Left renal pelvis (tissue), 4 donors: ENCODE measurements around the gene C8G. TPM values are rescaled to one million over a fixed set of nuclear protein-coding genes. Genes with fewer than 3 reads are reported as not detected.

Experiments
- DNase-seq, 4 donors: peaks; one replicate each; pipeline ENCODE4 v3.0.0-alpha.2; 2013; ENCODE audit warnings: low read depth in 4 of 4, low spot score in 3 of 4
- polyA plus RNA-seq, 4 donors: library from polyadenylated mRNA; unstranded; fragments of 120-200 nt; gene quantifications; one replicate each; pipeline ENCODE4 v1.2.1, GENCODE V29; 2013; ENCODE audit not compliant: insufficient read length in 4 of 4

C8G gene
- polyA plus RNA-seq, 4 donors = 0.26 to 1.1 (median 0.52) TPM

DNA sequence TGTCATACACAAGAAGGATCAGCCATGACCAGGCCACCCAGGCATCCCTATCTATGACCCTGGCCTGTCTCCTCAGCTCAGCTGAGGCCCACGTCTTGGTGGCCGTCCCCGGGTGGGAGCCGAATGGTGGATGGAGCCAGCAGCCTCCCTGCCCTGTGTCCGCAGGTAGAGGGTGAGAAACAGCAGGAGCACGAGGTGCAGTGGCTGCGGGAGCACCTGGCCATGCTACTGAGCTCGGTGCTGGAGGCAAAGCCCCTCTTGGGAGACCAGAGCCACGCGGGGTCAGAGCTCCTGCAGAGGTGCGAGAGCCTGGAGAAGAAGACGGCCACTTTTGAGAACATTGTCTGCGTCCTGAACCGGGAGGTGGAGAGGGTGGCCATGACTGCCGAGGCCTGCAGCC is 25.0 kb upstream of the C8G start:
- DNase-seq = no peak

DNA sequence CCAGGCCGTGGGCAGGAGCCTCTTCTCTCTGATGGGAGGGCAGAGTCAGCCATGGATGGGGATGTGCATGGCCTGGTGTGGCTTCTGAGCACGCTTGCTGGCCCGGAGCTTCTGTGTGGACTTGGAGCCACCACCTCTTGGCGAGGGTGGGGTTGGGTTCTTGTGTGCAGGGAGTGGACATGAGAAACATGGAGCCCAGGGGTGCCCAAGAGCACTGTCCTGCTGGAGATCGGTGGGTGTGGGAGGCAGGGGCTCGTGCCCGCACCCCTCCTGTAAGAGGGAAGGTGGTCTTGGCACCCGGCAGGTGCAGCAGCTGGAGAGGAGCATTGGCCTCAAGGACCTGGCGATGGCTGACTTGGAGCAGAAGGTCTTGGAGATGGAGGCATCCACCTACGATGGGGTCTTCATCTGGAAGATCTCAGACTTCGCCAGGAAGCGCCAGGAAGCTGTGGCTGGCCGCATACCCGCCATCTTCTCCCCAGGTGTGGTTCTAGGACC is 24.3 kb upstream of the C8G start:
- DNase-seq = no peak

DNA sequence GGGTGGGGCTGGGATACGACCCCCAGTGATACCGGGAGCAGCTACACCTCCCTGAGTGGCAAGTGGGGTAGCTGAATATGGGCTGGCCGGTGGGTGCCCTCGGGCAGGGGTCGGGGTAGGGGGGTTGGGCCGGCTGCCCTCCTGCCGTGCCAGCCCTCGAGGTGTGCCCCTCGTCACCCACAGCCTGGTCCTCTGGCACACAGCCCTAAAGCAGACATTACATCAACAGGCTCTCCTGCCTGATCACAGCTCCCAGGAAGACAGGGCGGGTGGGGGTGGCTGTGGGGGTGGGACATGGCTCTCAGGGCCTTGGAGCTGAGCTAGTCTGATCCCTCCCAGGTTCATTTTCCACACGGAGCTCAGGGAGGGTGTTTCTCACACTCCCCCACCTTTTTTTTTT is 23.7 kb upstream of the C8G start:
- no peak for DNase-seq

DNA sequence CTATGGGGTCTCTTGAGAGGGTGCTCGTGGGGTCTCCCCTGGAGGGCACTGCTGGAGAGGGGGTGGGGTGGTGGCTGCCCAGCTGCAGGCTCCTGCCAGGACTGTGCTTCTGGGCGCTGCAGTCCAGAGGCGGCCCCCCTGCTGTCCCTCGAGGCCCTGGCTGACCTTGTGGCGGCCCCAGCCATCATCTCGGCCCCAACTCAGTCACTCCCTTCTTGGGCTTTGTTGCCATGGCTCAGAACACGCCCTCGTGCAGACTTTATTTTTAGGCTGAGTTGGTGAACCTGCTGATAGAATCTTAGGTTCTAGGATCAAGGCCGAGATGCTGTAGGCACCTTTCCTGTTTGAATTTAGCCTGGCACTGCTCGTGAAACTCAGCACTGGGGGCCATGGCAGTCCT is 23.3 kb upstream of the C8G start:
- DNase-seq = no peak

DNA sequence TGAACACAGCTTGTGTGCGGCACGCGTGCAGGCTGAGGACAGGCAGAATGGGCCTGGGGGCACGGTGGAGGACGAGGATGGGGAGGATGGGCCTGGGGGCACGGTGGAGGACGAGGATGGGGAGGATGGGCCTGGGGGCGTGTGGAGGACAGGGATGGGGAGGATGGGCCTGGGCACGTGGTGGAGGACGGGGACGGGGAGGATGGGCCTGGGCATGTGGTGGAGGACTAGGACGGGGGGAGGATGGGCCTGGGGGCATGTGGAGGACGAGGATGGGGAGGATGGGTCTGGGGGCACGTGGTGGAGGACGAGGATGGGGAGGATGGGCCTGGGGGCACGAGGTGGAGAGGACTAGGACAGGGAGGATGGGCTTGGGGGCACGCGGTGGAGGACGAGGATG is 22.5 kb upstream of the C8G start:
- no peak for DNase-seq

DNA sequence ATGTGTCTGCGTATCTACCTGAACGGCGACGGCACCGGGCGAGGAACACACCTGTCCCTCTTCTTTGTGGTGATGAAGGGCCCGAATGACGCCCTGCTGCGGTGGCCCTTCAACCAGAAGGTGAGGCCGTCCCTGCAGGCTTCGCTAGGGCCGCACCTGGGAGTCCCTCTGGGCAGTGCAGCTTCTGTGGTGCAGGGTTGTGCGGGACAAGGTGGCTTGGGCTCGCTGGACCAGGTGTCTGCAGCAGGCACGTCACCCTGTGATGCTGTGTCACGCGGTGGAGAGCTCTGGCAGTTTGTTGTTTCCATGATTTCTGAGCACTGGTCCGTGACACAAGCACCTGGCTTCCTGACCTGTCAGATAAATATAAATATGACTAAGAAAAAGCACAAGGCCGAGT is 21.2 kb upstream of the C8G start:
- DNase-seq = no peak

DNA sequence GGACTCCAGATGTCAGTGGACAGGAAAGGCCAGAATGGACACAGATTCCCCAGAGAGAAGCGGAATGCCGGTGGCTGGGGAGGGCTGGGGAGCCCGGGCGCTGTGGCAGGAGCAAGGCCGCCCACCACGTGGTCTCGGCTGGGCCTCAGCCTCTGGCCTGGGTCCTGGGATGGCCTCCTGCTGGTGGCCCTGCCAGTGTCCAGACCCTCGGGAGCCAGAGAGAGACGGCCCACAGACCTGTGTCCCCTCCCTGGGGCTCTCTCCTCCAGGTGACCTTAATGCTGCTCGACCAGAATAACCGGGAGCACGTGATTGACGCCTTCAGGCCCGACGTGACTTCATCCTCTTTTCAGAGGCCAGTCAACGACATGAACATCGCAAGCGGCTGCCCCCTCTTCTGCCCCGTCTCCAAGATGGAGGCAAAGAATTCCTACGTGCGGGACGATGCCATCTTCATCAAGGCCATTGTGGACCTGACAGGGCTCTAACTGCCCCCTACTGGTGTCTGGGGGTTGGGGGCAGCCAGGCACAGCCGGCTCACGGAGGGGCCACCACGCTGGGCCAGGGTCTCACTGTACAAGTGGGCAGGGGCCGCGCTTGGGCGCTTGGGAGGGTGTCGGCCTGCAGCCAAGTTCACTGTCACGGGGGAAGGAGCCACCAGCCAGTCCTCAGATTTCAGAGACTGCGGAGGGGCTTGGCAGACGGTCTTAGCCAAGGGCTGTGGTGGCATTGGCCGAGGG is 19.5 kb upstream of the C8G start:
- DNase-seq = no peak

DNA sequence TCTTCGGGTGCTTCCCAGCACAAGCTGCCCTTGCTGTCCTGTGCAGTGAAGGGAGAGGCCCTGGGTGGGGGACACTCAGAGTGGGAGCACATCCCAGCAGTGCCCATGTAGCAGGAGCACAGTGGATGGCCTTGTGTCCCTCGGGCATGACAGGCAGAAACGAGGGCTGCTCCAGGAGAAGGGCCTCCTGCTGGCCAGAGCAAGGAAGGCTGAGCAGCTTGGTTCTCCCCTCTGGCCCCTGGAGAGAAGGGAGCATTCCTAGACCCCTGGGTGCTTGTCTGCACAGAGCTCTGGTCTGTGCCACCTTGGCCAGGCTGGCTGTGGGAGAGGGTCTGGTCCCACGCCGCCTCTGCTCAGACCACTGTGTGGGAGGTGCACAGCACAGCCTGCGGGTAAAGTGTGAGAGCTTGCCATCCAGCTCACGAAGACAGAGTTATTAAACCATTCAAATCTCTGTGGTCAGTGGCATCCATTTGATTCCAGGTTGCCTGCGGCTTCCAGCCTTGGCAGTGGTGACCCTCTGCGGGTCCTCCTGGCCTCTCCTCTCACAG is 18.8 kb upstream of the C8G start:
- no peak for DNase-seq

DNA sequence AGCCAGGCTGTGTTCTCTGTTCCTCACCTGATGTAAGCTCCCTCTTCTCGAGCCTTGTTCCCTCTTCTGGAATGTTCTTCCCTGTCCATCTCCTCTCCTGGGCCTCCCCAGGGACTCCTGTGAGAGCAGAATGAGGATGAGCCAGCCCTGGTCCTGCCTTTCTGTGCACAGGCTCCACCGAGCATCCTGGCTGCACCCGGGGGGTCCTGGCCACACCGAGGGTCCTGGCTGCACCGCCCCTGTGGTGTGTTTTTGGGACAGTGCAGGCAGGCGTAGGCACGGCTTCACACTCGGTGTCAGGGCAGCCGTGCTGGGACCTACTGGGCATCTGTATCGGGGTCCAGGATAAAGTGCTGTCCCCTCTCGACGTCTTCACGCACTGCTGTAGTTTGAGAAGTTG is 18.3 kb upstream of the C8G start:
- DNase-seq = no peak

DNA sequence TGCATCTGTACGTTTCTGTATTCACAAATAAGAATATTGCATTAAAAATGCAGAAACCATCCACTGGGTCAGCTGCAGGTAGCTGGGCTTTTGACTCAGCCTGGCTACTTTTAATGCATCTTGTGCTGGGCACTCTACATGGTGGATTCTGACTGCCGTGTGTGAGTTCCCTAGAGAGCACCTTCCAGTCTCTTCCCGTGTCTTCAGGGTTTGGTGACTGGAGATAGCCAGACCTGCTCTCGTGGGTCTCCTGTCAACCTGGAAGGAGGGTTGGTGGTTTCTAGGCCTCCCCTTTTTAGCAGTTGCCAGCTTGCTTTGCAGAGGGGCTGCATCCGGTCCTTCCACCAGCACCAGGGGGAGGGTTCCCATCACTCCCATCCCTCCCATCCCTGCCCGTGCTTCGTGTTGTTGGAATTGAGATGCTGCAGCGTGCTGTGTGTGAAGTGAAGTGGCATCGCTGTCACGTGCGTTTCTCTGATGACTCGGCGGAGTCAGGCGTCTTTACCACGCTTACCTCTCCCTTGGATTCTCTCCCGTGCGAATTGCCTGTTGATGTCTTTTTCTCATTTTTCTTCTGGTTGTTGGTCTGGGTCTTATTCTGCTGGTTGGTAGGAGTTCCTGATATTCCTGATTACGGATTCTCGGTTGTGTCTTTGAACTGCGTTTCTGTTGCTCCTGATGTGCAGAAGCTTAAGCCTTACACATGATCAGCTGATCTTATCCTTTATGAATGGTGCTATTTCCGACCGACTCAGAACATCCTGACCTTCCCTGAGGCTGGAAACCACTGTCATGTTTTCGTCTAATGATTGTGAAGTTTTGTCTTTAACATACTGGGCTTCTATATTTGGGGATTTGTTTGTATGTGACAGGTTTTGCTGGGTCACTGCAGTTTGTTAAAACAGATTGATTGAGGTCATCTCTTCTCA is 17.4 kb upstream of the C8G start:
- DNase-seq = no peak

DNA sequence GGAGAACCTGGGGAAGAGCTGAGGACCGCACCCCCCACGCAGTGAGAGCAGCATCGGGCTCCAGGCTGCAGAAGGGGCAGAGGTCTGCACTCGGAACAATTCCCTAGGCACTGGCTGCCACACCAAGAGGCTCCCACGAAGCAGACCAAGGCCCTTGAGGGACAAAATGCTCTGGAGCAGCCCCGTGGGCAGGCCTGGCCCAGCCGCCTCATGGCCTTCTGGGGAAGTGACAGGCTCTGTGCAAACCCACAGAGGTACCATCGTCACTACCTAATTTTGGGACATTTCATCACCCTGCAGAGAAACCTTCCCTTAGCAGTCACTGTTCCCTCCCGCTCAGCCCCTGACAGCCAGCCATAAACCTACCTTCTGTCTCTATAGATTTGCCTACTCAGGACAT is 16.5 kb upstream of the C8G start:
- no peak for DNase-seq

DNA sequence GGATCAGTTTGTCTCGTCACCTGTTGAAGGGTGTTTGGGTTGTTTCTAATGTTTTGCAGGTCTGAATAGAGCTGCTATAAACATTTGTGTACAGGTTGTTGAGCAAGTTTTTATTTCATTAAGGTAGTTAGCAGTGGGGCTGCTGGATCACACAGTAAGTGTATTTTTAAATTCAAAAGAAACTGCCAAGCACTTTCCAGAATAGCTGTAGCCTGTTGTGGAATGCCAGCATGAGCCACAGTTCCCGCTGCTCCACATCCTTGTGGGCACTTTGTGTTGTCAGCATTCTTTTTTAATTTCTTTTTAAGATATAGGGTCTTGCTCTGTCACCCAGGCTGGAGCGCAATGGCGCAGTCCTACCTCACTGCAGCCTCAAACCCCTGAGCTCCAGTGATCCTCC is 15.0 kb upstream of the C8G start:
- no peak for DNase-seq

DNA sequence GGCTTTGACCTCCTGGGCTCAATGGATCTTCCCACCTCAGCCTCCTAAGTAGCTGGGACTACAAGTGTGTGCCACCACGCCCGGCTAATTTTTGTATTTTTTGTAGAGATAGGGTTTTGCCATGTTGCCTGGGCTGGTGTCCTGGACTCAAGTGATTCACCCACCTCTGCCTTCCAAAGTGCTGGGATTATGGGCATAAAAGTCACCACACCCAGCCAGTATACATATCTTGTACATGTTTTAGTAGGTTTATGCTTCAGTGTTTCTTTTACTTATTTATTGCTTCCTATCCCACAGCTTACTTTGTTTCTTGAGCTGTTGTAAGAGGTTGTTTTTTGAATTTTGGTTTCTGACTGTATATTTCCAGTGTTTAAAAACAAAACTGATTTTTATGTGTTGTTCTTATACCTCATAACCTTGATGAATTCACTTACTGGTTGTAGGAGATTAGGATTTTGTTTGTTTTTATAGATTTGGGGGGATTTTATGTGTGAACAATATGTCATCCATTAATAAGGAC is 13.4 kb upstream of the C8G start:
- DNase-seq = no peak

DNA sequence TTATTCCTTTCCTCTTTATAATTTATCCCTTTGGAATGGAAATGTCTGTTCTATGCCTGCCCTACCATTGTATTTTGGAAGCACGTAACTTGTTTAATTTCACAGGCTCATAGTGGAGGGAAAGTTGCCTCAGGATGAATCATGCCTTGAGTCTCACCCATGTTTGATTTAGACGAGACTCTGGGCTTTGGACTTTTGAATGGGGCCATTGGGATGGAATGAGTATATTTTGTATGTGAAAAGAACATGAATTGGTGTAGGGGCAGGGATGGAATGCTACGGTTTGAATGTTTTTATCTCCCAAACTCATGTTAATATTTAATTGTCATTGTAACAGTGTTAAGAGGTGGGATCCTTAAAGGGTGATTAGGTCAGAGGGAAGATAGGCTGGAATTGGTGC is 10.8 kb upstream of the C8G start:
- no peak for DNase-seq

DNA sequence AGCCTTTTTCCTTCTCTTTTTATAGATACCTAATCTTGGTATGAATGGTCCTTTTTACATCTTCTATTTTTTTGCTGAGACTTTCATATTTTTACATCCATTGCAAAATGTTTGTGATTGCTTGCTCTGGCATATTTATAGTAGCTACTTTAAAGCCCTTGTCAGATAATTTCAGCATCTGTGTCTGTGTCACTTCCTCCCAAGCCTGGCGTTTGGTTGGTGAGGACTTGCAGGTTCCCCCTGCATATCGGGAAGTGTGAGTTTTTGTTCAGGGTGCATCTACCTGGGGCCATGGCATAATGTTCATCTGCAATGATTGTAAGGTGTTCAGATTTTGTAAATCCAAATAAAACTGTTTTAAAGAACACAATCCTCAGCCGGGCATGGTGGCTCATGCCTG is 9.4 kb upstream of the C8G start:
- no peak for DNase-seq

DNA sequence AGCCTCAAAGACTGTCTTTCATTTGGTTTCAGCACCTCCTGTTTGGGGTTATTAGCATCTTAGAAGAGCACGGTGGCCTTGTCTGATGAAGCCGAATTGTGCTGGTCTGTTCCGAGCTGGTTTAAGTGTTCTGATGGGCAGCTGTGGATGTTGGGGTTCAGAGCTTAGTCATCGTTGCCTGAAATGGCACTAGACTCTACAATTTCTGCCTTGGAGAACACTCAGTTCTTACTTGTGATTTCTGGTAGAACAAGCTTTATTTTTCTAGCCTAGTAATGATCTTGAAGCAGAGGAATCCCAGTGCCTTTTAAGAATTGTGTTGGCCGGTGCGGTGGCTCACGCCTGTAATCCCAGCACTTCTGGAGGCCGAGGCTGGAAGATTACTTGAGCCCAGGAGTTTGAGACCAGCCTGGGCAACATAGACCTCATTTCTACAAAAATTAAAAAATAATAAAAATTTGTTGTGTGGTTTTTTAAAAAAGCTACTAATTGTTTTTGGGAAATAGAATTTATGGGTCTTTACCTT is 8.3 kb upstream of the C8G start:
- no peak for DNase-seq

DNA sequence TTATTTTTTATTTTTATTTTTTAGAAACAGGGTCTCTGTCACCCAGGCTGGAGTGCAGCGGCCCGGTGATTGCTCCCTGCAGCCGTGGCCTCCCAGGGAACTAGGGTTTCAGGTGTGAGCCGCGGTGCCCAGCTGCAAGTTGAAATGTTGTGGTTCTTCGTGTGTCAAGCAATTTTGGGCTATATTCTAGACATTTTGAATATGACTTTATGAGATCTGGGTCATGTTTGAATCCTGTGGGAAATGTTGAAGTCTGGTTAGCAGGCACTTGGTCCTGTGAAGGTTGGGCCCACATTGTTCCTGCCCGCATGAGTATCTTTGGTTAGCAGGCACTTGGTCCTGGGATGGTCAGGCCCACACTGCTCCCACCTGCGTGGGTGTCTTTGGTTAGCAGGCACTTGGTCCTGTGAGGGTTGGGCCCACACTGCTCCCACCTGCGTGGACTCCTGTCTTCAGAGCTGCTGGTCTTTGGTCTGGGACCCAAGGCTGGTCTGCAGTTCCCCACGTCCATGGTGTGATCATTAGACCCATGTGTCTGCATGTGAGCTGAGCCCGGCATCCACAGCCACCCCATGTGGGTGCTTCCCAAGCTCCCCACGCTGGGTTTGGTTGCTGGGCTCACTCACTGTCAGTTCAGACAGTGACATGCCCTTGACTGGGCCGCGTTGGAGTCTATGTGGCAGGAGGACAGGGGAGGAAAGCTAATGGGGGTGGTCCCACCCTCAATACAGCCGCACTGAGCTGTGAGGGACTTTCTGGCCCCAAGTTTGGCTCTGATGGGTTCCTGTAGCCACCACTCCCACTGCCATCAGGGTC is 7.6 kb upstream of the C8G start:
- DNase-seq = no peak

DNA sequence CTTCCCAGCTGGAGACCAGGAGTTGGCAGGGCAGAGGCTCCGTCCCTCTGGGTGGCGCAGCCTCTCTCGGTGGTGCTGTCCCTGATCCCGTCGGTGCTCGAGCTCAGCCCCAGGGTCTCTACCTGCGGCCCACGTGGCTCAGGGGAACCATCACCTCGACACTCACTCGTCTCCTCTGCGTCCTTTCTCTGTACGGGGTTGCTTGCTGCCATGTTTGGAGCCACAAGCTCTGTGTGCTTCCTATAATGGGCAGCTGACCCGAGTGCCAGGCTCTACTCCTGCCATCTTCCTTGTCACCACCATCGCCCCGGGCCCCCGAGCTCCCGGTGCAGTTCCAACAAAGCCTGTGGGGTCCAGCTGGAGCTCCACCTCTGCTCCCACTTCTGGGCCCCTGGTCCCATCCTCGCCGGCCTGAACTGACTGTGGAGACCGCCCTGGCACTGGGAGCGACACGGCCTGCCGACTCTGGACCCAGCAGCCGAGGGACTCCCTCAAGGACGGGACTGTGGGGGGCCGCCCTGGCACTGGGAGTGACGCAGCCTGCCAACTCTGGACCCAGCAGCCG is 5.5 kb upstream of the C8G start:
- DNase-seq = no peak

DNA sequence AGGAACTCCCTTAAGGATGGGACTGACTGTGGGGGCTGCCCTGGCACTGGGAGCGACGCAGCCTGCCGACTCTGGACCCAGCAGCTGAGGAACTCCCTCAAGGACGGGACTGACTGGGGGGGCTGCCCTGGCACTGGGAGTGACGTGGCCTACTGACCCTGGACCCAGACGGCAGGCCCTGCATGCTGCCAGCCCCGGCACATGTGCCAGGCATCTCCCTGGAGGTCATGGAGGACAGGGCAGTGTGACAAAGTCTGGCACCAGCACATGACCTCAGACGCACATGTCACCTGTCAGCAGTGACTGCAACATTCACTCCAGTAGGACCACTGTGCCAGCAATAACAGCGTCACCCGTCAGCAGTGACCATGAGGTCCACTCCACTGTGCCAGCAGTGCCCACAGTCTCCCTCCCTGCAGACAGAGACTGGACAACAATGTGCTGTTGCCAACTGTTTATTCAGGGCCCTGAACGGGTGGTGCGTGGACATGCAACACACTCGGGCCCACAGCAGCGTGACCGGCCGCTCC is 5.0 kb upstream of the C8G start:
- DNase-seq = no peak
